Left ventricle myocardium inferior (tissue), 1 donor: ENCODE measurements around the gene CTSD. TPM values are rescaled to one million over a fixed set of nuclear protein-coding genes. Genes with fewer than 3 reads are reported as not detected.
"Not testable (repeated sequence)": the region's sequence is repeated elsewhere in the genome, so short reads cannot be mapped to it uniquely, and the experiment has no call there.

ENCODE experiments used
- DNase-seq: peaks from one replicate; pipeline ENCODE4 v3.0.0-alpha.2; 2020
- H3K27ac ChIP-seq: fragments of 200-600 bp; replicated peaks from 2 replicates; pipeline ENCODE4 v1.8.0; 2021
- H3K27me3 ChIP-seq: fragments of 200-600 bp; 2 replicates; pipeline ENCODE4 v1.8.0; 2021; ENCODE audit warnings: low read depth
- H3K36me3 ChIP-seq: fragments of 200-600 bp; 2 replicates; pipeline ENCODE4 v1.8.0; 2021
- H3K4me1 ChIP-seq: fragments of 200-600 bp; 2 replicates; pipeline ENCODE4 v1.8.0; 2021
- H3K4me3 ChIP-seq: fragments of 200-600 bp; 2 replicates; pipeline ENCODE4 v1.8.0; 2021; ENCODE audit warnings: mild to moderate bottlenecking, moderate library complexity
- H3K9me3 ChIP-seq: fragments of 200-600 bp; replicated peaks from 2 replicates; pipeline ENCODE4 v1.8.0; 2021
- CTCF ChIP-seq: fragments of 200-600 bp; IDR thresholded peaks from 2 replicates; pipeline ENCODE4 v1.8.0; 2021; ENCODE audit warnings: antibody characterized with exemption, mild to moderate bottlenecking, borderline replicate concordance
- intact Hi-C: fragments of 100-400 bp; cut with micrococcal nuclease; formaldehyde crosslinking; loops from one replicate; pipeline ENCODE4 v1.11.0; 2022
- total RNA-seq: library from RNA; stranded (reverse); fragmentation: NEBNext Ultra II Directional; extraction: Animal tissue kit (Norgen Biotek cat#: 25700); gene quantifications from one replicate; pipeline ENCODE4 v1.2.1, GENCODE V29; 2021
- donor health status: DM: no; HTN: yes; CAD: no; lungs with severe emphysema.

Gene CTSD
- total RNA-seq, 1 donor from 2014 or later = 831 TPM

- intact Hi-C loops = no loop called here
- Histone ChIP-seq H3K4me1 (peaks cover 3% of the 10 kb centered on the region), H3K9me3 (no peaks in the 10 kb centered on the region), H3K27me3 (no peaks in the 10 kb centered on the region), H3K27ac (no peak overlapping the region), H3K36me3 (no peaks in the 10 kb centered on the region), H3K4me3 (no peak overlapping the region)
- no peak for TF ChIP-seq CTCF
- DNase-seq = no peak
Measured at GRCh38 chr11:1770528-1770927, 6.8 kb upstream of the CTSD start.

GRCh38 chr11:1770061-1770460 is 6.3 kb upstream of the CTSD start:
- Histone ChIP-seq H3K4me1 (peaks cover 3% of the 10 kb centered on the region), H3K9me3 (no peaks in the 10 kb centered on the region), H3K4me3 (no peak overlapping the region), H3K27me3 (no peaks in the 10 kb centered on the region), H3K27ac (no peak overlapping the region), H3K36me3 (no peaks in the 10 kb centered on the region)
- TF ChIP-seq CTCF = no peak
- no peak for DNase-seq
- intact Hi-C loops = no loop called here

DNA sequence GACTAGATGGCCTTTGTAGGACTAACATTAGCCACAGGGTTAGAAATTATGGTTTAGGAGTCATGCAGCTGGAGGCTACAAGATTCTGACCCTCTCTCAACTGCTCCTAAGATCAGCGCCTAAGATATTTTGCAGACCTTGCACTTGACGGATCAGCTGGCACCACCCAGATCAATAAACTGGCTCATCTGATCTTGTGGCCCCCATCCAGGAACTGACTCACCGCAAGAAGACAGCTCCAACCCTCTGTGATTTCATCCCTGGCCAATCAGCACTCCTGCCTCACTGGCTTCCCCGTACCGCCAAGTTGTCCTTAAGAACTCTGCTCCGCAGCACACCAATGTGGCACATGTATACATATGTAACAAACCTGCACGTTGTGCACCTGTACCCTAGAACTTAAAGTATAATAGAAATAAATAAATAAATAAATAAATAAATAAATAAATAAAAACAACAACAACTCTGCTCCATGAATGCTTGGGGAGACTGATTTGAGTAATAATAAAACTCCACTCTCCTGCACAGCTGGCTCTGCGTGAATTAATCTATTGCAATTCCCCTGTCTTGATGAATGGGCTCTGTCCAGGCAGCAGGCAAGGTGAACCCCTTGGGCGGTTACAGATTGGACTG is 5.7 kb upstream of the CTSD start:
- H3K27ac ChIP-seq, H3K27me3 ChIP-seq, H3K4me3 ChIP-seq, H3K36me3 ChIP-seq, H3K9me3 ChIP-seq, DNase-seq, H3K4me1 ChIP-seq, intact Hi-C loops: not testable (repeated sequence)

DNA sequence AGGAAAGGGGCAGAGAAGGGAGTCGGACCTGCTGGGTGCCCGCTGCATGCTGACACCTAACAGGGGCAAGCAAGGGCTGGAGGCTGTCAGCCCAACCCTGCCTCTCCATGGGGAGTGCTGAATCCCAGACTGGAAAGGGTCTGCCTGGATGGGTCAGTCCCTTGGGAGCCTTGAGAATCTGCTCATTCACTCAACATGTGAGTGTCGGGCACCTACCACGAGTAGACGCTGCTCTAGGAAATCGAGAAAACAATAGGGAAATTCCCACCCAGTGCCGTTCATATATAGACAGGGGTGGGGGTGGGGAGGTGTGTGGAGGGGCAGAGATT is 4.4 kb upstream of the CTSD start:
- TF ChIP-seq CTCF = no peak
- Histone ChIP-seq H3K36me3 (no peaks in the 10 kb centered on the region), H3K4me3 (no peak overlapping the region), H3K27ac (no peak overlapping the region), H3K9me3 (no peaks in the 10 kb centered on the region), H3K4me1 (peaks cover 17% of the 10 kb centered on the region), H3K27me3 (no peaks in the 10 kb centered on the region)
- intact Hi-C loops = no loop called here
- no peak for DNase-seq

- intact Hi-C loops = no loop called here
- Histone ChIP-seq H3K4me3 (no peak overlapping the region), H3K27me3 (no peaks in the 10 kb centered on the region), H3K36me3 (no peaks in the 10 kb centered on the region), H3K9me3 (no peaks in the 10 kb centered on the region), H3K27ac (no peak overlapping the region), H3K4me1 (peaks cover 21% of the 10 kb centered on the region)
- no peak for DNase-seq
- no peak for TF ChIP-seq CTCF
Measured at GRCh38 chr11:1767399-1768140, 3.8 kb upstream of the CTSD start.

DNA sequence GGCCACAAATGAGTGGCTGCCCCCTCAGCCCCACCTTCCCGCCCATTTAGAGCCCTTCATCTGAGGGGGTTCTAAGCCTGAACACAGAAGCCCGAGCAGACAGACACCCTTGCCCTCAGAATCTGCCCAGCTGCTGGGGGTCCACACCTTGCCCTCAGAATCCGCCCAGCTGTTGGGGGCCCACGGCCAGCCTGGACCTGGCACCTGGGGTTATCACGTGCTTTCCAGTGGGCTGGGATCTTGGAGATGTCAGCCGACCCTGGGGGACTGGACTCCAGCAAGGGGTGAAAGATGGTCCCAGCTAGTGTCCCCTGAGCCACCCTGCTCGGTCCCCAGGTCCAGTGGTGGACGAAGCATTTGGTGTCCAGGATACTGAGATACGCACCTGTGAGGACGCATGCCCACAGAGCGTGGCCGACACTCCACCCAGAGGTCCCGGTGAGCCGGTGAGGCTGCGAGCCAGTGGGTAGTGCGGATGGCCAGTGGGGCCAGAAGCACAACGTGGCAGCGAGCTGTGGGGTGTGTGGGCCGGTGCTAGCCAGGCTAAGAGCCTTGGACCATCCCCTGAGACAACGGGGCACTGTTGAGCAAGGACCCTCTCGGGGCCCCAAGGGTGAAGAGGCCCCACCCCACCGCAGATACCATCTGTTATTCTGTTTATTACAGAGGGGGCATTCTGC is 3.1 kb upstream of the CTSD start:
- intact Hi-C loops = no loop called here
- no peaks in the 10 kb centered on the region for H3K9me3 ChIP-seq
- no peak overlapping the region for H3K27ac ChIP-seq
- DNase-seq = no peak
- H3K4me1 ChIP-seq = peaks cover 27% of the 10 kb centered on the region
- no peak for TF ChIP-seq CTCF
- no peaks in the 10 kb centered on the region for H3K27me3 ChIP-seq
- H3K4me3 ChIP-seq = no peak overlapping the region
- peaks cover under 1% of the 10 kb centered on the region for H3K36me3 ChIP-seq
